NB4 (cell line): Measurements from ENCODE around the gene DESI1.

Source experiments
- CTCF ChIP-seq: IDR thresholded peaks from one replicate; pipeline ENCODE4 v1.5.1; 2012; ENCODE audit warnings: low read depth, low read length
- POLR2A ChIP-seq: IDR thresholded peaks from 2 replicates; pipeline ENCODE4 v1.6.1; 2011; ENCODE audit warnings: mild to moderate bottlenecking; ENCODE audit not compliant: insufficient read length; ENCODE audit errors: extremely low read depth

- TF ChIP-seq CTCF (no peak), POLR2A (no peak)
Observed at GRCh38 chr22:41571786-41572185, 49.1 kb downstream of the DESI1 start.
